GM12874 (cell line): Measurements from ENCODE around the gene EPAS1.

Source experiments
- TF ChIP-seq, protein P1 (sequence below): IDR thresholded peaks from 2 replicates; pipeline ENCODE4 v1.5.1; 2011; ENCODE audit warnings: low read depth, mild to moderate bottlenecking, control low read depth, low read length, moderate library complexity; ENCODE audit not compliant: insufficient read depth

EPAS1 gene

DNA sequence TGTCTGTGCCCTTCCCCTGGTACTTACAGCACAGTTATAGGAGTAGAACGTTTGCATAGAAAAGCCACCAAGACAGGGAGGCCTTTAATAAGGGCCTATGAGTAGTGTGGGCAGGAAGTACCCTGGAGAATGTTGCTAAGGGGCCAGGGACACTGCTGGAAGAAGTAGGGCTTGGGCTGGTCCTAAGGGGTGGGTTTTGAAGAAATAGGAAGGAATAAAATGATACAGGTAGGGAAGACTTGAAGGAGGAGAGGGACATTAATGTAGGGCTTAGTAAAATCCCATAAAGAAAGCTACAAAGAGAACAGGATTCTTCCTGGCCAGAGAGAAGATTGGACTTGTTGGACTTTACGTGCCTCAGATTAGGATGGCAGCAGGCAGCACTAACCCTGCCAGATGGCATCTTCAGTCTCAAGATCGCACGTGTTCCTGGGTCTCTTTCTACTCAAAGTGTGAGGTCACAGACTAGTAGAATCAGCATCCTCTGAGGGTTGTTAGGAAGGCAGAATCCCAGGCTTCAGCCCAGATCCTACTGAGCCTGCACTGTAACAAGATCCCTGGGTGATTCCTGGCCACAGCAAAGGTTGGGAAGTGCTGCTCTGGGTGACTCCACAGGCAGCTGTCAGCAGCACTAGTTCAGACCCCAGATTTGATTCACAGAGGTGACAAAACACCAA lies 39.2 kb downstream of the EPAS1 start:
- TF ChIP-seq, protein P1, sequence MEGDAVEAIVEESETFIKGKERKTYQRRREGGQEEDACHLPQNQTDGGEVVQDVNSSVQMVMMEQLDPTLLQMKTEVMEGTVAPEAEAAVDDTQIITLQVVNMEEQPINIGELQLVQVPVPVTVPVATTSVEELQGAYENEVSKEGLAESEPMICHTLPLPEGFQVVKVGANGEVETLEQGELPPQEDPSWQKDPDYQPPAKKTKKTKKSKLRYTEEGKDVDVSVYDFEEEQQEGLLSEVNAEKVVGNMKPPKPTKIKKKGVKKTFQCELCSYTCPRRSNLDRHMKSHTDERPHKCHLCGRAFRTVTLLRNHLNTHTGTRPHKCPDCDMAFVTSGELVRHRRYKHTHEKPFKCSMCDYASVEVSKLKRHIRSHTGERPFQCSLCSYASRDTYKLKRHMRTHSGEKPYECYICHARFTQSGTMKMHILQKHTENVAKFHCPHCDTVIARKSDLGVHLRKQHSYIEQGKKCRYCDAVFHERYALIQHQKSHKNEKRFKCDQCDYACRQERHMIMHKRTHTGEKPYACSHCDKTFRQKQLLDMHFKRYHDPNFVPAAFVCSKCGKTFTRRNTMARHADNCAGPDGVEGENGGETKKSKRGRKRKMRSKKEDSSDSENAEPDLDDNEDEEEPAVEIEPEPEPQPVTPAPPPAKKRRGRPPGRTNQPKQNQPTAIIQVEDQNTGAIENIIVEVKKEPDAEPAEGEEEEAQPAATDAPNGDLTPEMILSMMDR, result no peak

DNA sequence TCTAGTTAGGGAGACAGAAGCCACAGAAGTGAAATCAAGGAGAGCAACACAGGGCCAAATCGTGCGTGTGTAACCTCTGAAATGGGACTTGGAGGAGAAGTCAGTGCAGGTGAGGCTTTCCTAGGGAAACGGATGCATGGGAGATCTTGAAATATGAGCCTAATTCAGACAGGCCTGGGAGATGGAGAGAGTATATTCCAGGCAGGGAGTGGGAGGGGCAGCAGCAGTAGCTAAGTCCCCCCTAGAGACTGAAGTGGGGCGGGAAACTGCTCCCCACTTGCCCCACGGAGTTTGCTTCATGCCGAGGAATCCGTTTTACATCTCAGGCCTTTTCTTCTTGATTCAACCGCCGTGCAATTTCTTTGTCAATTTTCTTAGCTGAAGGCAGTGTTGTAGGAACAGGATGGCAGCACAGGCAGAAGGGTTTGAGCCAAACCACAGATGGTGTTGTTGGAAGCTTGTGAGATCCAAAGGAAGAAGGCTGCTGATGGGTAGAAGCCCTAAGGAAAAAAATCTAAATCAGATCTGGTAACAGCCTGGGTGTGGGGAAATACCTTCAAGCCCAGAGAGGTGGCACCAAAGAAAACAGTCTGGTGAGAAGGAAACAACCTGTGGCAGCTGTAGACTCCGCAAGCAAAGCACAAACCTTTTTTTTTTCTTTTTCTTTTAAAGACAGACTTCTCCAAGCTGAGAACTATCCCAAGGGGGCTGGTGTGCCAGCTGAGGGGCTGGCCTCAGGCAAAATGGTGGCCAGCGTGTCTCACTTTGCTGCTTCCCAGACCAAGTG lies 40.2 kb downstream of the EPAS1 start:
- TF ChIP-seq, protein P1, result no peak

- TF ChIP-seq, protein P1, result no peak
Observed at GRCh38 chr2:46338674-46339073, 41.5 kb downstream of the EPAS1 start.

- TF ChIP-seq, protein P1, result no peak
Observed at GRCh38 chr2:46339200-46339599, 42.0 kb downstream of the EPAS1 start.

- TF ChIP-seq, protein P1, result no peak
Observed at GRCh38 chr2:46339676-46340459, 42.7 kb downstream of the EPAS1 start.

GRCh38 chr2:46340740-46341420 lies 43.7 kb downstream of the EPAS1 start:
- TF ChIP-seq, protein P1, result no peak
